NB4 (cell line): ENCODE data around the gene PCCA.
"Not testable (repeated sequence)": the region's sequence is repeated elsewhere in the genome, so short reads cannot be mapped to it uniquely, and the experiment has no call there.

Source experiments
- DNase-seq: peaks from one replicate; pipeline ENCODE4 v3.0.0; 2010; ENCODE audit warnings: low read depth
- H3K4me3 ChIP-seq: one replicate; pipeline ENCODE4 v1.5.1; 2011; ENCODE audit warnings: mild to moderate bottlenecking, low read depth, low read length, moderate library complexity
- CTCF ChIP-seq: IDR thresholded peaks from one replicate; pipeline ENCODE4 v1.5.1; 2012; ENCODE audit warnings: low read depth, low read length
- MYC ChIP-seq: IDR thresholded peaks from 2 replicates; pipeline ENCODE4 v1.6.1; 2011; ENCODE audit warnings: low read depth, low read length
- POLR2A ChIP-seq: IDR thresholded peaks from 2 replicates; pipeline ENCODE4 v1.6.1; 2011; ENCODE audit warnings: mild to moderate bottlenecking; ENCODE audit not compliant: insufficient read length; ENCODE audit errors: extremely low read depth
- TF ChIP-seq, protein P1 (sequence below): IDR thresholded peaks from 2 replicates; pipeline ENCODE4 v1.6.1; 2011; ENCODE audit warnings: low read depth, low read length

Gene PCCA

GRCh38 chr13:100075700-100076587 is 12.9 kb upstream of the PCCA start:
- H3K4me3 ChIP-seq: no peak overlapping the region
- peak; percentile 80 for DNase-seq
- no peak for TF ChIP-seq POLR2A
- TF ChIP-seq, protein P1, sequence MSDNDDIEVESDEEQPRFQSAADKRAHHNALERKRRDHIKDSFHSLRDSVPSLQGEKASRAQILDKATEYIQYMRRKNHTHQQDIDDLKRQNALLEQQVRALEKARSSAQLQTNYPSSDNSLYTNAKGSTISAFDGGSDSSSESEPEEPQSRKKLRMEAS: peak; percentile 16; the same call in 1 of the 2 replicates
- TF ChIP-seq MYC: no peak
- no peak for TF ChIP-seq CTCF

DNA sequence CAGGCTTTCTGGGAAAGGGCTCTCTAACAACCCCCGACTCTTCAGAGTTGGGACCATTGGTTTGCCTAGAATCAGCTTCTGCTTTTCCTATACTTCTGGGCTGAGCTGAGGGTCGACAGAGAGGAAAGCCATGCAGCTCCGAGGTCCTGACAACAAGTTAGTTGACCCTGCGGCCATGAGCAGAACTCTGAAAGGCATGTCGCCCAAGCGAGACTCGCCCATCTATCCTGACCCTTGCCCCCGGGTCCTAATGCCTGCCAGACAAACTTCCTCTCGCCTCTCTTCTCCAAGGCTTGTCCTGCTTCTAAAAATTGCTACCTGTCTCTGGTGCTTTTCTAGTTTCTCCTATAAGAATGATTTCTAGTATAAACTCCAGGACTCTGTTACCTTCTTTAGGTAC is 9.9 kb upstream of the PCCA start:
- not testable (repeated sequence) for DNase-seq, H3K4me3 ChIP-seq

DNA sequence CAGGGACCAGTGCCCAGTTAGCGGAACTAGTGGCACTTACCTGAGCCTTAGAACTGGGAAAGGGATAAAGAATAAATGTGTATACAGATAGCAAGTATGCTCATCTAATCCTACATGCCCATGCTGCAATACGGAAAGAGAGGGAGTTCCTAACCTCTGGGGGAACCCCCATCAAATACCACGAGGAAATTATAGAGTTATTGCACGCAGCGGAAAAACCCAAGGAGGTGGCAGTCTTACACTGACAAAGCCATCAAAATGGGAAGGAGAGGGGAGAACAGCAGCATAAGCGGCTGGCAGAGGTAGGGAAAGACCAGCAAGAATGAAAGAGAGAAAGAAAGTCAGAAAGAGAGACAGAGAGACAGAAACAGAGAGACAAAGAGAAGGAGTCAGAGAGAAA is 5.5 kb upstream of the PCCA start:
- DNase-seq, H3K4me3 ChIP-seq: not testable (repeated sequence)

DNA sequence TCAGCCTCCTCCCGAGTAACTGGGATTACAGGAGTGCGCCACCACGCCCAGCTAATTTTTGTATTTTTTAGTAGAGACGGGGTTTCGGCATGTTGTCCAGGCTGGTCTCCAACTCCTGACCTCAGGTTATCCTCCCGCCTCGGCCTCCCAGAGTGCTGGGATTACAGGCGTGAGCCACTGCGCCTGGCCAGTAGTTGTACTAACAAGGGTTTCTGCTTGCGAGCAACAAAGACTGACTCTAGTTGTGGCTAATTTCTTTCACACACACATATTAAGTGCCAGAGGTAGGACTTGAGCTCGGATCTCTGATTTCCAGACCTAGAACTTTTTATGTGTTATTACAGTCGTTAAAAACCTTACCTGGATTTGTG is 635 bp upstream of the PCCA start:
- TF ChIP-seq CTCF (no peak), MYC (no peak), POLR2A (no peak)
- TF ChIP-seq, protein P1: no peak
- no peak for DNase-seq
- peak overlapping the region; percentile 77 for H3K4me3 ChIP-seq

DNA sequence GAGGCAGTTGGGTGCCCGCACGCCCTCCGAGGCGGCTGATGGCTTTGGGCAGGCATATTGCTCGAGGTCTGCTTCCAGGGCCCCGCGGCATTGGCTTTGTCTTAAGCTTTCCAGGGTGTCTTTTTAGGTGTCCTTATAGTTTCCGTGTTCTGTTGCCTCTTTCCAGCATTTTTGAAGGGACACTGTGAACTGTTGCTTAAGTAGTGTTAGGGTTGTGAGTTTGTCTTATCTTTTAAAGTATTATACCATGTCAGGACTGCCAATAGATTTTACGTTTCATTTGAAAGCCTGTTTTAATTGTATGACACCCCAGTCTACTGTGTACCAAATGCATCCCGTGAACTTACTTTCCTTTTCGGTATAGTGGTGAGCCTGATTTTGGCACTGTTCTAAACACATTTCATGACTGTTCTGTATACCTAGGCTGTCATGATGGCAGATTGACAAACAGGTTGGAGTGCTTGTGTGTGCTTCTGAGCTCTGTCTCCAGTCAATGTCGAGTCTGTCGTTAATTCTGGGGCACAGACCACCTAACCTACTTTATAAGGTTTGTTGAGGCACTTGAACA is 656 bp downstream of the PCCA start:
- peak; percentile 31 for DNase-seq
- H3K4me3 ChIP-seq: peak overlapping the region; percentile 77
- no peak for TF ChIP-seq POLR2A
- TF ChIP-seq CTCF: no peak
- TF ChIP-seq, protein P1: no peak
- peak; percentile 42; the same call in 1 of the 2 replicates for TF ChIP-seq MYC

GRCh38 chr13:100090861-100091260 is 2.0 kb downstream of the PCCA start:
- TF ChIP-seq CTCF: no peak
- no peak for TF ChIP-seq POLR2A
- TF ChIP-seq MYC: no peak
- TF ChIP-seq, protein P1: no peak
- DNase-seq: no peak
- H3K4me3 ChIP-seq: no peak overlapping the region

GRCh38 chr13:100091391-100091790 is 2.5 kb downstream of the PCCA start:
- TF ChIP-seq CTCF: no peak
- TF ChIP-seq MYC: no peak
- TF ChIP-seq, protein P1: no peak
- no peak for TF ChIP-seq POLR2A

GRCh38 chr13:100092273-100092672 is 3.4 kb downstream of the PCCA start:
- not testable (repeated sequence) for DNase-seq, H3K4me3 ChIP-seq

More at GRCh38 chr13:100091391-100091790, 2.5 kb downstream of the PCCA start:
- H3K4me3 ChIP-seq: no peak overlapping the region
- no peak for DNase-seq
